MM.1S (cell line): ENCODE results near the gene SLITRK2.

Experiments used
- DNase-seq: peaks from one replicate; pipeline ENCODE4 v3.0.0-alpha.2; 2015
- H2AFZ ChIP-seq: fragments of 300-600 bp; sonication (generic); 2 replicates; pipeline ENCODE4 v1.6.0; 2016; ENCODE audit warnings: antibody characterized with exemption, low read length
- H3F3A ChIP-seq: fragments of 300-600 bp; sonication (generic); 2 replicates; pipeline ENCODE4 v1.6.1; 2016; ENCODE audit warnings: mild to moderate bottlenecking, antibody characterized with exemption, low read length, moderate library complexity, mixed read lengths; ENCODE audit not compliant: insufficient read depth
- H3K27ac ChIP-seq: fragments of 300-600 bp; sonication (generic); 2 replicates; pipeline ENCODE4 v1.5.1; 2016; ENCODE audit warnings: mild to moderate bottlenecking, low read length
- H3K27me3 ChIP-seq: fragments of 300-600 bp; sonication (generic); replicated peaks from 2 replicates; pipeline ENCODE4 v1.6.0; 2016; ENCODE audit warnings: low read length; ENCODE audit not compliant: insufficient read depth
- H3K36me3 ChIP-seq: fragments of 300-600 bp; sonication (generic); replicated peaks from 2 replicates; pipeline ENCODE4 v1.6.1; 2016; ENCODE audit warnings: mild to moderate bottlenecking, low read length, mixed read lengths; ENCODE audit not compliant: insufficient read depth
- H3K4me1 ChIP-seq: fragments of 300-600 bp; sonication (generic); 2 replicates; pipeline ENCODE4 v1.6.1; 2016; ENCODE audit warnings: low read length, mixed read lengths
- H3K4me2 ChIP-seq: fragments of 300-600 bp; sonication (generic); 2 replicates; pipeline ENCODE4 v1.6.0; 2016; ENCODE audit warnings: low read depth, low read length
- H3K4me3 ChIP-seq: fragments of 300-600 bp; sonication (generic); 2 replicates; pipeline ENCODE4 v1.5.1; 2016; ENCODE audit warnings: low read length, mixed read lengths
- H3K79me2 ChIP-seq: fragments of 300-600 bp; sonication (generic); 2 replicates; pipeline ENCODE4 v1.6.1; 2016; ENCODE audit warnings: mixed run types, low read length, mixed read lengths
- H3K9ac ChIP-seq: fragments of 300-600 bp; sonication (generic); 2 replicates; pipeline ENCODE4 v1.6.1; 2016; ENCODE audit warnings: low read length, mixed read lengths
- H3K9me2 ChIP-seq: fragments of 300-600 bp; sonication (generic); replicated peaks from 2 replicates; pipeline ENCODE4 v1.6.1; 2016; ENCODE audit warnings: mild to moderate bottlenecking, low read length, mixed read lengths; ENCODE audit not compliant: insufficient read depth
- H3K9me3 ChIP-seq: fragments of 300-600 bp; sonication (generic); replicated peaks from 2 replicates; pipeline ENCODE4 v1.6.1; 2016; ENCODE audit warnings: mild to moderate bottlenecking, low read length, mixed read lengths; ENCODE audit not compliant: insufficient read depth
- H4K20me1 ChIP-seq: fragments of 300-600 bp; sonication (generic); 2 replicates; pipeline ENCODE4 v1.6.1; 2016; ENCODE audit warnings: mild to moderate bottlenecking, low read length, moderate library complexity, mixed read lengths; ENCODE audit not compliant: insufficient read depth
- CTCF ChIP-seq: fragments of 300-600 bp; sonication (generic); IDR thresholded peaks from 2 replicates; pipeline ENCODE4 v1.5.1; 2016; ENCODE audit warnings: antibody characterized with exemption, low read length, mixed read lengths
- EZH2 ChIP-seq: fragments of 300-600 bp; sonication (generic); optimal IDR thresholded peaks from 2 replicates; pipeline ENCODE3; 2017; ENCODE audit warnings: low read depth, mild to moderate bottlenecking, antibody characterized with exemption, low read length, mixed read lengths
- EZH2phosphoT487 ChIP-seq: fragments of 300-600 bp; sonication (generic); IDR thresholded peaks from 2 replicates; pipeline ENCODE4 v1.6.1; 2018; ENCODE audit warnings: antibody characterized with exemption, low read length

The SLITRK2 gene

GRCh38 chrX:145826466-145826865 is 8.8 kb downstream of the SLITRK2 start:
- Histone ChIP-seq H3K4me1 (no peaks in the 10 kb centered on the region), H3K9me3 (no peaks in the 10 kb centered on the region), H3K4me2 (no peak overlapping the region), H3F3A (no peaks in the 10 kb centered on the region), H4K20me1 (no peaks in the 10 kb centered on the region), H3K9ac (no peak overlapping the region), H3K27ac (no peak overlapping the region), H2AFZ (no peak overlapping the region), H3K27me3 (no peaks in the 10 kb centered on the region), H3K4me3 (no peak overlapping the region), H3K79me2 (no peaks in the 10 kb centered on the region), H3K36me3 (no peaks in the 10 kb centered on the region), H3K9me2 (no peaks in the 10 kb centered on the region)
- no peak for DNase-seq
- TF ChIP-seq CTCF (no peak), EZH2 (no peak), EZH2phosphoT487 (no peak)

- no peaks in the 10 kb centered on the region for H4K20me1 ChIP-seq
- no peaks in the 10 kb centered on the region for H3K36me3 ChIP-seq
- H3K4me2 ChIP-seq, result no peak overlapping the region
- H3K27ac ChIP-seq, result no peak overlapping the region
- no peak for DNase-seq
- no peak overlapping the region for H3K4me3 ChIP-seq
- TF ChIP-seq CTCF, result no peak
- no peak for TF ChIP-seq EZH2phosphoT487
- TF ChIP-seq EZH2, result no peak
- H3K9ac ChIP-seq, result no peak overlapping the region
- no peak overlapping the region for H2AFZ ChIP-seq
- no peaks in the 10 kb centered on the region for H3F3A ChIP-seq
- no peaks in the 10 kb centered on the region for H3K79me2 ChIP-seq
- H3K27me3 ChIP-seq, result no peaks in the 10 kb centered on the region
- H3K9me2 ChIP-seq, result no peaks in the 10 kb centered on the region
- H3K9me3 ChIP-seq, result no peaks in the 10 kb centered on the region
- no peaks in the 10 kb centered on the region for H3K4me1 ChIP-seq
These were observed 15.2 kb downstream of the SLITRK2 start for GRCh38 chrX:145832796-145833195.

- Histone ChIP-seq H3K4me3 (no peak overlapping the region), H3F3A (no peaks in the 10 kb centered on the region), H3K9me3 (no peaks in the 10 kb centered on the region), H3K79me2 (no peaks in the 10 kb centered on the region), H4K20me1 (no peaks in the 10 kb centered on the region), H3K4me1 (no peaks in the 10 kb centered on the region), H3K9me2 (no peaks in the 10 kb centered on the region), H3K36me3 (no peaks in the 10 kb centered on the region), H3K4me2 (no peak overlapping the region), H3K9ac (no peak overlapping the region), H3K27ac (no peak overlapping the region), H3K27me3 (no peaks in the 10 kb centered on the region), H2AFZ (no peak overlapping the region)
- TF ChIP-seq EZH2phosphoT487 (no peak), EZH2 (no peak), CTCF (no peak)
- DNase-seq, result no peak
These were observed 22.9 kb downstream of the SLITRK2 start for GRCh38 chrX:145840531-145840930.
